ENCODE data around the gene FGD6.

Gene FGD6

DNA sequence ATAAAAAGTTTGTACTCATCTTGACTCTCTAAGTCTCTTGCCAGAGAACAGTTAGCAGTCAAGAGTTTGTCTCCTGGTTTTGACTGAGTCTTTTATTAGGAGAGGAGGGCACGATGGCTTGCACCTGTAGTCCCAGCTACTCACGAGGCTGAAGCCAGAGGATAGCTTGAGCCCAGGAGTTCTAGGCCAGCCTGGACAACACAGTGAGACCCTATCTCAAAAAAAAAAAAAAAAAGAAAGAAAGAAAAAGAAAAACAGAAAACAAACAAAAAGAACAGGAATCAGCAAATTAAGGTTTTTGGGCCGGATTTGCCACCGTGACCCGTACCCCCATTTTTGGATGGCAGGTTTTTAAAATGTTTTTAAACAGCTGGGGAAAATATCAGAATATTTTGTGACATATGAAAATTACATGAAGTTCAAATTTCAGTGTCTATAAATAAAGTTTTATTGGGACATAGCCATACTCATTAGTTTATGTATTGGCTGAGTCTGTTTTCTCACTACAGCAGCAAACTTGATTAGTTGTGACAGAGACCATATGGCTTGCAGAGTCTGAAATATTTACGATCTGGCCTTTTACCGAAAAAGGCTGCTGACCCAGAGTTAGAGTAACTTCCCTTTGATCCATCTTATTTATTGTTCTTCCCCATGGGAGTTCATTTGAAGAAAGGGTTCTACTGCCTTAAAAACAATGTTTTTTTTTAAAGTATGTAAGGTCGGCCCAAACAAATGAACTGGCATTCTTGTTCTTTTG is 31.5 kb upstream of the FGD6 start:
- H3K79me2 ChIP-seq (ENCODE audit: insufficient read depth, low read length), result peaks cover 71% of the 10 kb centered on the region

GRCh38 chr12:95248095-95248494 is 30.8 kb upstream of the FGD6 start:
- no peak overlapping the region for H3K4me3 ChIP-seq (ENCODE audit: insufficient read depth, low read length, poor library complexity, severe bottlenecking)
- no peaks in the 10 kb centered on the region for H3K9me2 ChIP-seq (replicated peaks; ENCODE audit: insufficient read depth, low read length)
- peaks cover 6% of the 10 kb centered on the region; the same call in 1 of the 2 replicates for H3F3A ChIP-seq (ENCODE audit: insufficient read depth)
- H3K4me2 ChIP-seq (ENCODE audit: low read depth, low read length, poor library complexity, severe bottlenecking), result no peak overlapping the region
- H3K27me3 ChIP-seq (ENCODE audit: low read length), result no peaks in the 10 kb centered on the region
- H3K36me3 ChIP-seq (ENCODE audit: low read length), result peaks cover 12% of the 10 kb centered on the region
- no peaks in the 10 kb centered on the region for H3K9me3 ChIP-seq (ENCODE audit: insufficient read depth, low read length)
- no peak overlapping the region for H2AFZ ChIP-seq (ENCODE audit: low read depth, low read length, severe bottlenecking)
- H3K27ac ChIP-seq (ENCODE audit: low read depth, low read length), result no peak overlapping the region
- TF ChIP-seq CTCF (IDR thresholded peaks at IDR 0.05; ENCODE audit: insufficient read depth, low read length, poor library complexity, severe bottlenecking) (no peak), EZH2phosphoT487 (conservative IDR thresholded peaks at IDR 0.05; ENCODE audit: low read length) (no peak)
- H3K79me2 ChIP-seq (ENCODE audit: insufficient read depth, low read length), result peaks cover 76% of the 10 kb centered on the region
- H3K9ac ChIP-seq (ENCODE audit: low read length), result no peak overlapping the region
- H4K20me1 ChIP-seq (ENCODE audit: low read depth, low read length), result peaks cover 8% of the 10 kb centered on the region; the same call in 1 of the 2 replicates

More for the DNA sequence above, 31.5 kb upstream of the FGD6 start:
- Histone ChIP-seq H2AFZ (ENCODE audit: low read depth, low read length, severe bottlenecking) (no peak overlapping the region), H3K4me2 (ENCODE audit: low read depth, low read length, poor library complexity, severe bottlenecking) (no peak overlapping the region), H3F3A (ENCODE audit: insufficient read depth) (peaks cover 6% of the 10 kb centered on the region; the same call in 1 of the 2 replicates), H4K20me1 (ENCODE audit: low read depth, low read length) (peaks cover 8% of the 10 kb centered on the region; the same call in 1 of the 2 replicates), H3K4me3 (ENCODE audit: insufficient read depth, low read length, poor library complexity, severe bottlenecking) (no peak overlapping the region), H3K9me2 (replicated peaks; ENCODE audit: insufficient read depth, low read length) (no peaks in the 10 kb centered on the region), H3K27ac (ENCODE audit: low read depth, low read length) (no peak overlapping the region), H3K9me3 (ENCODE audit: insufficient read depth, low read length) (no peaks in the 10 kb centered on the region), H3K36me3 (ENCODE audit: low read length) (peaks cover 12% of the 10 kb centered on the region), H3K27me3 (ENCODE audit: low read length) (no peaks in the 10 kb centered on the region), H3K9ac (ENCODE audit: low read length) (no peak overlapping the region)
- no peak for TF ChIP-seq EZH2phosphoT487 (conservative IDR thresholded peaks at IDR 0.05; ENCODE audit: low read length)
- TF ChIP-seq CTCF (IDR thresholded peaks at IDR 0.05; ENCODE audit: insufficient read depth, low read length, poor library complexity, severe bottlenecking), result no peak

- no peaks in the 10 kb centered on the region for H3K27me3 ChIP-seq (ENCODE audit: low read length)
- no peaks in the 10 kb centered on the region for H3K36me3 ChIP-seq (ENCODE audit: low read length)
- H3K9me2 ChIP-seq (replicated peaks; ENCODE audit: insufficient read depth, low read length), result no peaks in the 10 kb centered on the region
- peaks cover 6% of the 10 kb centered on the region; the same call in 1 of the 2 replicates for H3F3A ChIP-seq (ENCODE audit: insufficient read depth)
- H3K9me3 ChIP-seq (ENCODE audit: insufficient read depth, low read length), result no peaks in the 10 kb centered on the region
- no peak overlapping the region for H3K4me3 ChIP-seq (ENCODE audit: insufficient read depth, low read length, poor library complexity, severe bottlenecking)
- no peak overlapping the region for H3K27ac ChIP-seq (ENCODE audit: low read depth, low read length)
- TF ChIP-seq EZH2phosphoT487 (conservative IDR thresholded peaks at IDR 0.05; ENCODE audit: low read length), result no peak
- no peak for TF ChIP-seq CTCF (IDR thresholded peaks at IDR 0.05; ENCODE audit: insufficient read depth, low read length, poor library complexity, severe bottlenecking)
- H3K4me2 ChIP-seq (ENCODE audit: low read depth, low read length, poor library complexity, severe bottlenecking), result no peak overlapping the region
- H4K20me1 ChIP-seq (ENCODE audit: low read depth, low read length), result peaks cover 22% of the 10 kb centered on the region
- no peak overlapping the region for H2AFZ ChIP-seq (ENCODE audit: low read depth, low read length, severe bottlenecking)
- H3K79me2 ChIP-seq (ENCODE audit: insufficient read depth, low read length), result peaks cover 90% of the 10 kb centered on the region
- no peak overlapping the region for H3K9ac ChIP-seq (ENCODE audit: low read length)
Observed at GRCh38 chr12:95244350-95244749, 27.1 kb upstream of the FGD6 start.

Data from SU-DHL-6 (cell line).